Endothelial cell of umbilical vein (primary cell): ENCODE data around the gene GGTLC2. TPM values are rescaled to one million over a fixed set of nuclear protein-coding genes. Genes with fewer than 3 reads are reported as not detected.

Source experiments
- BruUV-seq: library from RNA; stranded (reverse); fragments of 400-500 nt; replicated peaks from 2 replicates; lab custom pipeline; 2021; lab: Mats Ljungman, UMichigan
- CTCF ChIA-PET: fragments of 300-600, 350-600 bp; sonication (Branson Sonifier 250); formaldehyde crosslinking; loops from one replicate; lab custom pipeline; 2021; ENCODE audit warnings: antibody characterized with exemption, inconsistent platforms; lab: Charles Lee
- POLR2A ChIA-PET: fragments of 300-600, 350-600 bp; sonication (Branson Sonifier 250); formaldehyde crosslinking; loops from one replicate; lab custom pipeline; 2021; ENCODE audit warnings: antibody characterized with exemption, inconsistent platforms; lab: Charles Lee
- DNase-seq: peaks from one replicate; pipeline ENCODE4 v3.0.0-alpha.2; 2011; ENCODE audit warnings: low read depth, low spot score
- FAIRE-seq: peaks from 2 replicates; lab custom pipeline; 2011; peaks lifted over from hg19 to GRCh38; lab: Jason Lieb, UNC
- H2AFZ ChIP-seq: 2 replicates; pipeline ENCODE4 v1.6.0; 2012; ENCODE audit warnings: low read depth, low read length, control low read depth, inconsistent platforms
- H3K27ac ChIP-seq: 2 replicates; pipeline ENCODE4 v1.5.1; 2011; ENCODE audit warnings: low read depth, mild to moderate bottlenecking, control low read depth, low read length, moderate library complexity; ENCODE audit not compliant: insufficient read depth
- H3K27me3 ChIP-seq, 2 experiments: 2 replicates each; pipeline versions ENCODE4 v1.6.0 to v1.6.1; 2011; ENCODE audit warnings: low read length in 2 of 2, mixed read lengths in 1 of 2; ENCODE audit not compliant: control insufficient read depth in 2 of 2, insufficient read depth in 2 of 2
- H3K36me3 ChIP-seq, 2 experiments: 2 replicates in 1 of 2; 3 replicates in 1 of 2; pipeline ENCODE4 v1.5.1; 2011; ENCODE audit warnings: low read length in 2 of 2, mild to moderate bottlenecking in 1 of 2, moderate library complexity in 1 of 2; ENCODE audit not compliant: control insufficient read depth in 2 of 2, insufficient read depth in 2 of 2; ENCODE audit errors: extremely low read depth in 1 of 2
- H3K4me1 ChIP-seq: 3 replicates; pipeline ENCODE4 v1.5.1; 2011; ENCODE audit warnings: mild to moderate bottlenecking, low read length; ENCODE audit not compliant: control insufficient read depth, insufficient read depth; ENCODE audit errors: extremely low read depth
- H3K4me2 ChIP-seq: 2 replicates; pipeline ENCODE4 v1.6.1; 2011; ENCODE audit warnings: low read length, control low read depth, mixed read lengths; ENCODE audit not compliant: insufficient read depth
- H3K4me3 ChIP-seq, 3 experiments: fragments of 200-600 bp in 1 of 3; sonication (generic), shearing (Covaris generic) in 1 of 3; replicated peaks in 1 of 3; 2 replicates each; pipeline ENCODE4 v1.5.1; 2011 to 2016; ENCODE audit warnings: control low read depth in 3 of 3, low read length in 3 of 3, mild to moderate bottlenecking in 2 of 3, inconsistent platforms in 1 of 3, low read depth in 1 of 3, moderate library complexity in 1 of 3; ENCODE audit not compliant: insufficient read depth in 1 of 3
- H3K79me2 ChIP-seq: 2 replicates; pipeline ENCODE4 v1.6.0; 2012; ENCODE audit warnings: low read length, inconsistent platforms; ENCODE audit not compliant: control insufficient read depth, insufficient read depth
- H3K9ac ChIP-seq: replicated peaks from 2 replicates; pipeline ENCODE3; 2011; ENCODE audit warnings: low read length, control low read depth; ENCODE audit not compliant: insufficient read depth; ENCODE audit errors: extremely low read depth
- H3K9me1 ChIP-seq: replicated peaks from 3 replicates; pipeline ENCODE4 v1.6.0; 2011; ENCODE audit warnings: mild to moderate bottlenecking, low read length; ENCODE audit not compliant: control insufficient read depth, insufficient read depth; ENCODE audit errors: extremely low read depth
- H3K9me3 ChIP-seq: replicated peaks from 2 replicates; pipeline ENCODE4 v1.5.1; 2012; ENCODE audit warnings: low read length, inconsistent platforms; ENCODE audit not compliant: control insufficient read depth, insufficient read depth
- H4K20me1 ChIP-seq: replicated peaks from 2 replicates; pipeline ENCODE3; 2011; ENCODE audit warnings: mild to moderate bottlenecking, low read length; ENCODE audit not compliant: control insufficient read depth, insufficient read depth; ENCODE audit errors: extremely low read depth
- EZH2 ChIP-seq: IDR thresholded peaks from 2 replicates; pipeline ENCODE4 v1.6.1; 2012; ENCODE audit warnings: borderline replicate concordance, low read depth, mild to moderate bottlenecking, moderate library complexity, low read length, inconsistent platforms; ENCODE audit not compliant: severe bottlenecking
- FOS ChIP-seq: IDR thresholded peaks from 2 replicates; pipeline ENCODE4 v1.6.1; 2011; ENCODE audit warnings: mild to moderate bottlenecking, low read length, moderate library complexity, borderline replicate concordance; ENCODE audit not compliant: insufficient read depth
- JUN ChIP-seq: IDR thresholded peaks from 2 replicates; pipeline ENCODE4 v1.6.1; 2011; ENCODE audit warnings: borderline replicate concordance, low read depth; ENCODE audit not compliant: insufficient read length, insufficient read depth
- dilution Hi-C: fragments of 300-500 bp; cut with MboI; formaldehyde crosslinking; loops from one replicate; pipeline ENCODE4 v1.15.0; 2019; ENCODE audit warnings: low sequenced_read_pairs; ENCODE audit not compliant: extremely low pct_ligation_motif_present
- intact Hi-C: fragments of 100-400 bp; cut with micrococcal nuclease; formaldehyde crosslinking; loops from one replicate; pipeline ENCODE4 v1.10.0; 2022
- polyA plus RNA-seq, 4 experiments: library from polyadenylated mRNA; depleted of rRNA in 3 of 4; stranded (reverse) in 3 of 4; unstranded in 1 of 4; fragments of >200 nt; gene quantifications; 2 replicates each; pipeline versions ENCODE4 v1.2.1 to v1.2.3, GENCODE V29; 2011 to 2012; ENCODE audit warnings: missing spikeins in 1 of 4
- total RNA-seq: library from RNA; stranded (reverse); gene quantifications from 2 replicates; pipeline ENCODE4 v1.2.3, GENCODE V29; 2021
- TF ChIP-seq, protein P1 (sequence below), 2 donors: IDR thresholded peaks; 1 replicate in 1 of 2; 2 replicates in 1 of 2; pipeline ENCODE4 v1.5.1; 2011; ENCODE audit warnings: low read length in 2 of 2, mild to moderate bottlenecking in 2 of 2, moderate library complexity in 2 of 2, control low read depth in 1 of 2, inconsistent platforms in 1 of 2, low read depth in 1 of 2; ENCODE audit not compliant: insufficient read depth in 1 of 2; ENCODE audit errors: extremely low read depth in 1 of 2

The GGTLC2 gene
- total and polyA plus RNA-seq, 2 donors (not counting 3 experiments of a cell fraction or from before 2014, with no cell fraction given): not detected

DNA sequence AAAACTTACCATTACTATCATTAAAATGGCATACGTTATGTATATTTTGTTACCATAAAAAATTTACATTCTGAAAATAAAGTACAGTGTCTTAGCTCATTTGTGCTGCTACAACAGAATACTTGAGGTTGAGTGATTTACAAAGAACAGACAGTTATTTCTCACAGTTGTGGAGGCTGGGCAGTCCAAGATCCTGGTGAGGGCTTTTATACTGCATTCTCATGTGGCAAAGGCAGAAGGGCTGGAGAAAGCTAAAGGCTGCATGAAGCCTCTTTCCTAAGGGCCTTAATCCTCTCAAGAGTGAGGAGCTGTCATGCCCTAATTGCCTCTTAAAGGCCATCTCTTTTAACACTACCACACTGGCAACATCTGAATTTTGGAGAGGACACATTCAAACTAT lies 13.3 kb downstream of the GGTLC2 start:
- no peak overlapping the region for H2AFZ ChIP-seq
- POLR2A ChIA-PET: no interaction called here
- BruUV-seq: no TSS peak
- H4K20me1 ChIP-seq: no peaks in the 10 kb centered on the region
- H3K4me1 ChIP-seq: no peaks in the 10 kb centered on the region
- FAIRE-seq (no peak), DNase-seq (no peak)
- no peak overlapping the region for H3K4me3 ChIP-seq
- dilution Hi-C loops (no loop called here), intact Hi-C loops (no loop called here)
- H3K27me3 ChIP-seq: peaks cover 3 to 4% of the 10 kb centered on the region in 2 experiments
- no peaks in the 10 kb centered on the region for H3K9me1 ChIP-seq
- no peaks in the 10 kb centered on the region for H3K9me3 ChIP-seq
- TF ChIP-seq, protein P1, sequence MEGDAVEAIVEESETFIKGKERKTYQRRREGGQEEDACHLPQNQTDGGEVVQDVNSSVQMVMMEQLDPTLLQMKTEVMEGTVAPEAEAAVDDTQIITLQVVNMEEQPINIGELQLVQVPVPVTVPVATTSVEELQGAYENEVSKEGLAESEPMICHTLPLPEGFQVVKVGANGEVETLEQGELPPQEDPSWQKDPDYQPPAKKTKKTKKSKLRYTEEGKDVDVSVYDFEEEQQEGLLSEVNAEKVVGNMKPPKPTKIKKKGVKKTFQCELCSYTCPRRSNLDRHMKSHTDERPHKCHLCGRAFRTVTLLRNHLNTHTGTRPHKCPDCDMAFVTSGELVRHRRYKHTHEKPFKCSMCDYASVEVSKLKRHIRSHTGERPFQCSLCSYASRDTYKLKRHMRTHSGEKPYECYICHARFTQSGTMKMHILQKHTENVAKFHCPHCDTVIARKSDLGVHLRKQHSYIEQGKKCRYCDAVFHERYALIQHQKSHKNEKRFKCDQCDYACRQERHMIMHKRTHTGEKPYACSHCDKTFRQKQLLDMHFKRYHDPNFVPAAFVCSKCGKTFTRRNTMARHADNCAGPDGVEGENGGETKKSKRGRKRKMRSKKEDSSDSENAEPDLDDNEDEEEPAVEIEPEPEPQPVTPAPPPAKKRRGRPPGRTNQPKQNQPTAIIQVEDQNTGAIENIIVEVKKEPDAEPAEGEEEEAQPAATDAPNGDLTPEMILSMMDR (IDR thresholded peaks at IDR 0.05; ENCODE audit: extremely low read depth in 1 of 2, insufficient read depth in 1 of 2, low read depth in 1 of 2, low read length in 2 of 2): no peak
- TF ChIP-seq FOS: no peak
- H3K36me3 ChIP-seq: no peaks in the 10 kb centered on the region
- CTCF ChIA-PET: interaction anchor here (0.9 to 1.0 kb wide), 2 partner anchors 8 to 70 kb away, joined by 3 read pairs; no protein-coding TSS in a partner anchor
- H3K27ac ChIP-seq: no peak overlapping the region
- H3K79me2 ChIP-seq: no peaks in the 10 kb centered on the region
- no peak overlapping the region for H3K4me2 ChIP-seq
- H3K9ac ChIP-seq: no peak overlapping the region

DNA sequence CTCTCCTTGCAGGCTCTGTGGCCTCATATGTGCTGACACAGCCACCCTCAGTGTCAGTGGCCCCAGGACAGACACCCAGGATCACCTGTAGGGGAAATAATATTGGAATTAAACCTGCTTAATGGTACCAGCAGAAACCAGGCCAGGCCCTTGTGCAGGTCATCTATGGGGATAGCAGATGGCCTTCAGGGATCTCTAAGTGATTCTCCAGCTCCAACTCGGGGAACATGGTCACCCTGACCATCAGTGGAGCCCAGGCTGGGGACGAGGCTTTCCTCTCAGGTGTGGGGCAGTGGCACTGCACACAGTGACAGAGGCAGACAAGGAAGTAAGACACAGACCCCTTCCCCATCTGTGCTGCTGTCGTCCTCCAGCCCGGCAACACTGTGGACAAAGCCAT lies 16.9 kb downstream of the GGTLC2 start:
- no TSS peak for BruUV-seq
- H3K9me1 ChIP-seq: no peaks in the 10 kb centered on the region
- H4K20me1 ChIP-seq: no peaks in the 10 kb centered on the region
- H3K4me1 ChIP-seq: no peaks in the 10 kb centered on the region
- ChIA-PET CTCF (interaction anchor here (1.0 kb wide), 1 partner anchor 40 kb away, joined by 3 read pairs; no protein-coding TSS in a partner anchor), POLR2A (no interaction called here)
- no peak for TF ChIP-seq EZH2
- TF ChIP-seq, protein P1 (IDR thresholded peaks at IDR 0.05; ENCODE audit: extremely low read depth in 1 of 2, insufficient read depth in 1 of 2, low read depth in 1 of 2, low read length in 2 of 2): no peak
- no peak for TF ChIP-seq JUN
- TF ChIP-seq FOS: no peak
- peaks cover 4% of the 10 kb centered on the region in 2 experiments for H3K27me3 ChIP-seq
- no peak overlapping the region for H3K27ac ChIP-seq
- H3K4me3 ChIP-seq: no peak overlapping the region
- FAIRE-seq: no peak
- no peak overlapping the region for H3K4me2 ChIP-seq
- intact Hi-C loops: no loop called here
- dilution Hi-C loops: no loop called here
- no peaks in the 10 kb centered on the region for H3K9me3 ChIP-seq
- H3K36me3 ChIP-seq: no peaks in the 10 kb centered on the region
- no peak for DNase-seq
- H2AFZ ChIP-seq: no peak overlapping the region
- H3K9ac ChIP-seq: no peak overlapping the region
- no peaks in the 10 kb centered on the region for H3K79me2 ChIP-seq
